Glutamatergic neuron (in vitro differentiated cells): ENCODE measurements around the gene KPNA2. TPM values are rescaled to one million over a fixed set of nuclear protein-coding genes. Genes with fewer than 3 reads are reported as not detected.
A peak's percentile ranks its signal among the peaks of the same experiment; 100 is the strongest.

Source experiments
- DNase-seq: peaks from one replicate; pipeline ENCODE4 v3.0.0; 2022
- H3K27ac Mint-ChIP-seq: one replicate; pipeline ENCODE4 v1.8.0; 2020; ENCODE audit warnings: mild to moderate bottlenecking, mixed read lengths, inconsistent platforms; ENCODE audit not compliant: unreplicated experiment
- H3K27me3 Mint-ChIP-seq: one replicate; pipeline ENCODE4 v1.8.0; 2020; ENCODE audit warnings: mild to moderate bottlenecking, moderate library complexity, mixed read lengths, inconsistent platforms; ENCODE audit not compliant: unreplicated experiment
- H3K36me3 Mint-ChIP-seq: one replicate; pipeline ENCODE4 v1.8.0; 2020; ENCODE audit warnings: mild to moderate bottlenecking, mixed read lengths, inconsistent platforms; ENCODE audit not compliant: unreplicated experiment
- H3K4me1 Mint-ChIP-seq: one replicate; pipeline ENCODE4 v1.8.0; 2020; ENCODE audit warnings: mild to moderate bottlenecking, low read depth, mixed read lengths, inconsistent platforms; ENCODE audit not compliant: unreplicated experiment
- H3K4me3 Mint-ChIP-seq: one replicate; pipeline ENCODE4 v1.8.0; 2020; ENCODE audit warnings: mild to moderate bottlenecking, mixed read lengths, inconsistent platforms; ENCODE audit not compliant: unreplicated experiment
- H3K9me3 Mint-ChIP-seq: one replicate; pipeline ENCODE4 v1.8.0; 2020; ENCODE audit warnings: mild to moderate bottlenecking, moderate library complexity, mixed read lengths, inconsistent platforms; ENCODE audit not compliant: unreplicated experiment
- CTCF ChIP-seq: fragments of 200-600 bp; sonication (generic); IDR thresholded peaks from one replicate; pipeline ENCODE4 v1.5.0; 2021; ENCODE audit not compliant: partially characterized antibody, unreplicated experiment
- total RNA-seq: library from RNA; stranded (reverse); fragmentation: NEBNext Ultra II Directional; extraction: Animal tissue kit (Norgen Biotek cat#: 25700); gene quantifications from one replicate; pipeline ENCODE4 v1.2.1, GENCODE V29; 2021; ENCODE audit not compliant: unreplicated experiment

KPNA2 gene
- total RNA-seq, 1 donor from 2014 or later = 223 TPM

GRCh38 chr17:67999291-67999911 is 36.1 kb upstream of the KPNA2 start:
- H3K4me1 Mint-ChIP-seq = peaks cover 16% of the 10 kb centered on the region
- H3K36me3 Mint-ChIP-seq = no peaks in the 10 kb centered on the region
- H3K9me3 Mint-ChIP-seq = peaks cover 7% of the 10 kb centered on the region
- H3K27ac Mint-ChIP-seq = no peak overlapping the region
- H3K27me3 Mint-ChIP-seq = peaks cover 6% of the 10 kb centered on the region
- TF ChIP-seq CTCF = no peak
- DNase-seq = no peak
- no peak overlapping the region for H3K4me3 Mint-ChIP-seq

GRCh38 chr17:68004201-68004600 is 31.3 kb upstream of the KPNA2 start:
- Mint-ChIP-seq H3K9me3 (no peaks in the 10 kb centered on the region), H3K27me3 (no peaks in the 10 kb centered on the region), H3K36me3 (no peaks in the 10 kb centered on the region), H3K4me3 (no peak overlapping the region), H3K4me1 (peaks cover 2% of the 10 kb centered on the region), H3K27ac (no peak overlapping the region)
- TF ChIP-seq CTCF = no peak
- DNase-seq = no peak

- no peak for TF ChIP-seq CTCF
- Mint-ChIP-seq H3K27ac (no peak overlapping the region), H3K4me1 (peaks cover 2% of the 10 kb centered on the region), H3K9me3 (peaks cover 1% of the 10 kb centered on the region), H3K36me3 (no peaks in the 10 kb centered on the region), H3K27me3 (no peaks in the 10 kb centered on the region), H3K4me3 (no peak overlapping the region)
- no peak for DNase-seq
These were observed 28.7 kb upstream of the KPNA2 start for GRCh38 chr17:68006797-68007196.

GRCh38 chr17:68011199-68011665 is 24.3 kb upstream of the KPNA2 start:
- Mint-ChIP-seq H3K36me3 (no peaks in the 10 kb centered on the region), H3K9me3 (peaks cover 1% of the 10 kb centered on the region), H3K27ac (no peak overlapping the region), H3K27me3 (peaks cover 4% of the 10 kb centered on the region), H3K4me1 (peaks cover 2% of the 10 kb centered on the region), H3K4me3 (no peak overlapping the region)
- peak; percentile 81 for DNase-seq
- peak; percentile 79 for TF ChIP-seq CTCF

GRCh38 chr17:68013385-68013784 is 22.1 kb upstream of the KPNA2 start:
- Mint-ChIP-seq H3K4me1 (no peaks in the 10 kb centered on the region), H3K4me3 (no peak overlapping the region), H3K36me3 (no peaks in the 10 kb centered on the region), H3K9me3 (peaks cover 1% of the 10 kb centered on the region), H3K27ac (no peak overlapping the region), H3K27me3 (peaks cover 4% of the 10 kb centered on the region)
- TF ChIP-seq CTCF = no peak
- DNase-seq = no peak
